DMS 273 (cell line): ENCODE data around the gene OR5H14.
"Not testable (repeated sequence)": the region's sequence is repeated elsewhere in the genome, so short reads cannot be mapped to it uniquely, and the experiment has no call there.

Experiments
- DNase-seq: peaks from one replicate; lab custom pipeline; 2025; ENCODE audit not compliant: unreplicated experiment; lab: John Stamatoyannopoulos, UW

OR5H14 gene

GRCh38 chr3:98196293-98196692, 49.0 kb downstream of the OR5H14 start:
- not testable (repeated sequence) for DNase-seq

GRCh38 chr3:98199020-98199419, 51.7 kb downstream of the OR5H14 start:
- DNase-seq, result no peak
